Mucosa of stomach (tissue), 1 donor: ENCODE measurements around the gene CACNA2D4.
A peak's percentile ranks its signal among the peaks of the same experiment; 100 is the strongest.

Experiments used
- H3K27me3 ChIP-seq: one replicate; pipeline ENCODE4 v1.7.0; 2013; ENCODE audit warnings: mild to moderate bottlenecking, low read length; ENCODE audit not compliant: control insufficient read depth, insufficient read depth
- H3K36me3 ChIP-seq: one replicate; pipeline ENCODE4 v1.7.0; 2013; ENCODE audit warnings: low read length; ENCODE audit not compliant: control insufficient read depth, insufficient read depth
- H3K4me1 ChIP-seq: one replicate; pipeline ENCODE4 v1.7.0; 2013; ENCODE audit warnings: mild to moderate bottlenecking, low read length; ENCODE audit not compliant: control insufficient read depth, insufficient read depth
- H3K4me3 ChIP-seq: one replicate; pipeline ENCODE4 v1.7.0; 2013; ENCODE audit warnings: low read length
- H3K9ac ChIP-seq: one replicate; pipeline ENCODE4 v1.7.0; 2013; ENCODE audit warnings: mild to moderate bottlenecking, low read length, moderate library complexity
- H3K9me3 ChIP-seq: one replicate; pipeline ENCODE4 v1.7.0; 2013; ENCODE audit warnings: mild to moderate bottlenecking, low read length, moderate library complexity; ENCODE audit not compliant: control insufficient read depth
- donor health status: Pancreatic carcinoma.

CACNA2D4 gene

DNA sequence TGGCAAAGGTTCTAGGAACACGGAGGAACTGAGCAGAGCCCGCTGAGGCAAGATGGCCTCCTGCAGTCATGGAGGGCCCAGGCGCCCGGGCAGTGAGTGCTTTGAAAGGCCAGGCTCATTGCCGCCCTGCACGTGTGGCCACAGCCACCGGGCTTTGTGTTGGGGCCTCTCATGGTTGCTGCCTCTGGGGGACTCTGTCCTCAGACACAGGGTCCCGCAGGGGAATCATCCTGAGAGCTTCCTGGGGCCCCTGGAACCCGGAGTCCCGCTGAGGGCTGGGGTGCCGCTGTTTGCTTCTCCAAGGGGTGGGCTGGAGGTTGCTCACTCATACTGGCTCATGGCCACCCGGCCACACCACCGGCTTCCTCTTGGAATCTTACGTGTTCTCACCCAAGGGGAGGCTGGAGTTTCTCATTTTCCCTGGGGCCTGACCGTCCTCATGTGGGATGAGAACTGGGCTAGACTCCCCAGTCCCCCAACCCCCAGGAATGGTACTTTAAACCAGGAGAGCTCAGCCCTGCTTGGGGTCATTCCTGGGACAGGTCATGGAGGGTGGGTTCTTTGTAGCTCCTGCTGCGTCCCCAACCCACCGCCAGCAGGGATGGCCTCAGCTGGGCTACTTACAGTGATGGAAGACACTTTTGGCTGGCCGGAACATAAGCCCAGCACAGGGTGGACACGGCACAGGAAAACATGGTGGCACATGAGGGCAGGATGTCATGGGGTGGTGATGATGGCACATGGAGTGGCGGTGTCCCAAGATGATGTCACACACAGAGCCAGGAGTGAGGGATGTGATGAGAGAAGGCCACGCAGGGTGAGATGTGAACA, 119.2 kb downstream of the CACNA2D4 start:
- Histone ChIP-seq H3K36me3 (no peaks in the 10 kb centered on the region), H3K4me1 (peaks cover 7% of the 10 kb centered on the region), H3K27me3 (no peaks in the 10 kb centered on the region), H3K9me3 (no peaks in the 10 kb centered on the region), H3K4me3 (no peak overlapping the region), H3K9ac (no peak overlapping the region)

DNA sequence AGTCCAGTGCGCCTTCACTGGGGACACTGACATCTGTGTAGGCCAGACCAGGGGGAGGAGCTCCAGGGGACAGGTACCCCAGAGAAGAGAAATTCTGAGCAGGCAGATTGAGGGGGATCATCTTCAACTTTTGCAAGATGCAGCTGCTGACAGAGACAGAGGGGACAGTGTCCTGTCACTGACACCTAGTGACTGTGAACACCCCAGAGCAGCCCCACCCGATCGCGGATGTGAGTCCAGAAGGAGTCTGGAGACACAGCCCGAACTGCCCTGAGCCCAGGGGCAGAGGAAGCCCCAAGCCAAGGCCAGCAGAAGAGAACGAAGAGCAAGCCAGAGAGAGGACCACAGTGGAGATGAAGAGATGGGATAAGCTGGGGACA, 119.8 kb downstream of the CACNA2D4 start:
- H3K9ac ChIP-seq = no peak overlapping the region
- H3K9me3 ChIP-seq = no peaks in the 10 kb centered on the region
- peaks cover 7% of the 10 kb centered on the region for H3K4me1 ChIP-seq
- no peaks in the 10 kb centered on the region for H3K27me3 ChIP-seq
- H3K36me3 ChIP-seq = no peaks in the 10 kb centered on the region
- H3K4me3 ChIP-seq = no peak overlapping the region

DNA sequence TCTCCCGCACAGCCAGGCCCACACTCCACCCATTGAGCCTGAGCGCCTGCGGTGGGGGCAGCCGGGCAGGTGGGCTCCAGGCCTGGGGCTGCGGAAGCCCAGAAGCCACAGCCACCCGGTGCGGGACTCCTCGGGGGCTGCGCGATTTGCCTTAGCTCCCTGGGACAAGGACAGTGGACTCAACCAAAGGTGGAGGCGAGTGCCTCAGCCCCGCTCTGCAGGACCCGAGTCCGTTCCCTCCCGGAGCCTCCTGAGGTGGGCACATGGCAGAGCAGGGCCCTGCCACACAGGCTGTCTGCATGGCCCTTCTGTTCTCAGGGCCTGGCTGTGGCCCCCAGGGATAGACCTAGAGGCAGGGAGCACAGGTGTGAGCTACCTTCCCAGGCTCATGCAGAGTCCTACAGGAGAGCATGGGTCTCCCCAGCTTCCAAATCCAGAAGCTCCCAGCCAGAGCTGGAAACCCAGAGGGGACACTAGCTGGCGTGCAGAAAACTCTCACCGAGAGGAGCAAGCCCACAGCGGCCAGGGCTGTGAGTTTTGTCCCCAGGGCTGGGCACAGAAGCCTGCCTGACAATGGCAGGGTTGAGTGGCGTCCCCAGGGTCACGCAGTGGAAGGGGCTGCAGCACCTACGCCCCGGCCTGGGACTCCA, 120.3 kb downstream of the CACNA2D4 start:
- no peaks in the 10 kb centered on the region for H3K9me3 ChIP-seq

DNA sequence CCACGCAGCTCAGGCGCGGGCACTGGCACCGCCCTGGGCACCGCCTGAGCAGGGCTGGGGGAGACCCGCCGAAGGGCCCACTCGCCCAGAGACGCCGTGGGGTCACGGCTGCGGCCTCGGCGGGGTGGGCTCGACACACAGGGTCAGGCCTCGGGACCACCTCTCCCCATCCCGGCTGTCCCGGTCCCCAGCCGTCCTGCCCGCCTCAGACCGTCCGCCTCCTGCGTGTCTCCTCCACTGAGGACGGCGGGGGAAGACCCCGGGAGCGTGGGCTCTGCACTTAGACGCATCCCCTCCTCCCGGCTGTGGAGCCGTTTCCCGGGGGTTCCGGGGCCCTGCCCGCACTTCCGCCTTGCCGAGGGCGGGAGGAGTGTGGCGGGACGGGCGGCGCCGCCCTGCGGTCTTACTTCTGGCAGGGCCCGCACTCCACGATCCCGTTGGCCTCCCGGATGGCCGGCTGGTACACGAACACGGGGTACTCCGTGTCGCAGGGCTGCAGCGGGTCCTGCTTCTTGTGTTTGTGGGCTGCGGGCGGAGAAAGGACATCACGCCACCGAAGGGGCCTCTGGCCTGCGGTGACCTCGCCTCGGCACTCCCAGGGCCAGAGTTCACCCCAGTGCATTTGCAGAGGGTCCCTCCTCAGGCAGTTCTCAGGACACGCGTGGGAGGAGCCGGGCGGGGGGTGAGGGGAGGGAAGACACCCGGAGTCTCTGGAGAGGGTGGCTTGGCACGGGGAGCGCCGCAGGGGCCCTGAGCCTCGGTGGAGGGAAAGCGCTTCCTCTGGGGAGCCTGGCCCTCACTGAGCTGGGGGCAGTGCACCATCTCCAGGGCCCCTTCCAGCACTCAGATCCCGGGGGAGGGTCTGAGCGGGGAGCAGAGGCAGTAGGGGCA, 121.2 kb downstream of the CACNA2D4 start:
- Histone ChIP-seq H3K27me3 (no peaks in the 10 kb centered on the region), H3K36me3 (no peaks in the 10 kb centered on the region), H3K9me3 (no peaks in the 10 kb centered on the region), H3K9ac (peak overlapping the region; percentile 88), H3K4me3 (peak overlapping the region; percentile 82), H3K4me1 (peaks cover 7% of the 10 kb centered on the region)

More for the DNA sequence above, 120.3 kb downstream of the CACNA2D4 start:
- H3K4me3 ChIP-seq = no peak overlapping the region
- H3K4me1 ChIP-seq = peaks cover 7% of the 10 kb centered on the region
- no peaks in the 10 kb centered on the region for H3K36me3 ChIP-seq
- no peak overlapping the region for H3K9ac ChIP-seq
- H3K27me3 ChIP-seq = no peaks in the 10 kb centered on the region

- Histone ChIP-seq H3K4me3 (peak overlapping the region; percentile 82), H3K9ac (peak overlapping the region; percentile 88), H3K27me3 (no peaks in the 10 kb centered on the region), H3K9me3 (no peaks in the 10 kb centered on the region), H3K36me3 (no peaks in the 10 kb centered on the region), H3K4me1 (peaks cover 7% of the 10 kb centered on the region)
These were observed 121.9 kb downstream of the CACNA2D4 start for GRCh38 chr12:1796515-1797010.

DNA sequence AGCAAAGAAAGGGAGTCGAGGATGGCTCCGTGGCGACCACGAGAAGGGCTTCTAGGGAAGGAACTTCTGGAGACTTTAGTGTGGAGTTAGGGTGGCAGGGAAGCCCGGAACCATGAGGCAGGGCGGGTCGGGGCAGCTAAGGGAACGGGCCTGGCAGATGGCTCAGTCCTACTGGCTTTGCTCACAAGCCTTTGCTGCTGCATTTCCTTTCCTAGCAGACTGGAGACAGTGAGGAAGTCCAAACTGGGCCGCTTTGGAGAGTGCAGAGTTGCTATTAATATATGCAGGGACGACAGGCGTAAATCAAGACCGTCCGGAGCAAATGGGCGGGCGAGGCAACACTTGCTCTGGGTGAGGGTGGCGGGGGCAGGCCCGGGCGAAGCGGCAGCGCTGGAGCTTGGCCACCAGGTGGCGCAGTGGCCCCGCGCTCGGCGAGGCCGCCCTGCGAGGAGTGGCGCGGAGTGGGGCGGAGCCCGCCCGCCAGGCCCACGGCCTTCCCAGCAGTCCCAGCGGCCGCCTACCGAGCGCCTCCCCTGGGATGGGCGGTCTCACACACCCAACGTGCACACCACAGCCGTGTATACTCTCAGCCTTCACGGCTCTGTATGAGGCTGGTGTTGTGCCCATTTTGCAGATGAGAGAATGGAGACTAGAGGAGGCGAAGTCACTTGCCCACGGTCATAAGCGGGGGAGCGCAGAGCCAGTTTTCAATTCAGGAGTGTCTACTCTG, 122.5 kb downstream of the CACNA2D4 start:
- H3K4me3 ChIP-seq = peak overlapping the region; percentile 82
- peaks cover 7% of the 10 kb centered on the region for H3K4me1 ChIP-seq
- H3K27me3 ChIP-seq = no peaks in the 10 kb centered on the region
- no peaks in the 10 kb centered on the region for H3K9me3 ChIP-seq
- peak overlapping the region; percentile 88 for H3K9ac ChIP-seq
- no peaks in the 10 kb centered on the region for H3K36me3 ChIP-seq

DNA sequence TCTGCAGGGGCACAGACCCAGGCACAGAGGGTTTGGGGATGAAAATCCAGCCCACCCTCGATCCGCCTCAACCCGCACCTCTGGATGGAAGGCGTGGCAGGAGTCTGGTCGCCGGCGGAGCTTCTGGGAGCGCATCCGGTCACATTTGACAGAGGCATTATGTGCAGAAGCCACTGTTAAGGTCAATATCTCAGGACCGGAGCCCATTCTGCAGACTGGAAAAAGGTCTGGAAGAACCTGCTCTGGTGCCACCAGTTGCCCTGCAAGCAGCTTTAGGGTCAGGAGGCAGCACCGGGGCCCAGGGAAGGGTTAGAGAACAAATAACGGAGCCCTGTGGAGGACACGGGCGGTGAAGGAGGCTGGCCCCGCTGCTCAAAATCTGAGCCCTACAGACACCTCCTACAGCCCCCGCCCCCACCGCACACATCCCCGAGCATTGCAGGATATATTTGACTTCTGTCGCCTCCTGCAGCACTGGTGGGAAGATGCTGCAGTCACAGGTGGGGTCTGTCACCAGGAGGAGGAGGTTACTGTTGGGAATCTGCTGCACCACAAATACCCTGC, 123.1 kb downstream of the CACNA2D4 start:
- H3K9ac ChIP-seq = peak overlapping the region; percentile 24
- no peaks in the 10 kb centered on the region for H3K9me3 ChIP-seq
- no peak overlapping the region for H3K4me3 ChIP-seq
- no peaks in the 10 kb centered on the region for H3K36me3 ChIP-seq
- H3K27me3 ChIP-seq = no peaks in the 10 kb centered on the region
- peaks cover 7% of the 10 kb centered on the region for H3K4me1 ChIP-seq

- Histone ChIP-seq H3K27me3 (no peaks in the 10 kb centered on the region), H3K4me1 (peaks cover 7% of the 10 kb centered on the region), H3K4me3 (no peak overlapping the region), H3K9me3 (no peaks in the 10 kb centered on the region), H3K36me3 (no peaks in the 10 kb centered on the region), H3K9ac (no peak overlapping the region)
These were observed 123.9 kb downstream of the CACNA2D4 start for GRCh38 chr12:1794440-1795090.

DNA sequence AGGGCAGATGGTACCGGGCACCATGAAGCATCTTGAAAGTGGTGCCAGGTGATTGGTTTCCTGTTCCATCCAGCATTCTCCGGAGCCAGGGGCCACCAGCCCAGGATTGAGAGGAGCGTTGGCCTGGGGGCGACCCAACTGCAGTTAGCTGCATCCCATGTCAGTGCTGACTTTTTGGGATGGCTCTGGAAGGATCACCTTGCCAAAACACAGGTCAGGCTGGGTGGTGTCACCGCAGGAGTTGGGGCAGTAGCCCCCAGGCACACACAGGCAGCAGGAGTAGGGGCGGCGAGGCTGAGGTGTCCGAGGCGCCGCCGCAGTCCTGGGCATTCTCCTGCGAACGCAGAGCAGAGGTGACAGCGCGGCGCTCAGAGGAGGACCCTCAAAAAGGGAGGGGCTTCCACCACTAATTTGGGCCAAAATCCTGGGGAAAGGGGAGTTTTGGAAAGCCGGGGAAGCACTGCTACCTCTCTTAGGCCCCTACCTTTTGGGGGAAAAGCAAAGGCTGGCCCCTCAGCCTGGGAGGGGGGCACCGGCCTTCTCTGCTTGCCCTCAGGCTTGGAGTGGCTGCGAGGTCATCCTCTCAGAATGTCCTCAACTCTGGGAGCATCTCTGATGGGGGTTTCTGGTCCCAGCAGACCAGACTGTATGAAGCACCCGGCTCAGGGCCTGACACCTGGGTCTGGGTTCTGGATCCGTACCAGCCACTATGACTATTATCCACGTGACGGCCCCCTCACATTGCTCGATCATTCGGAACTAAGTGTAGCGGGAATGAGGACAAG, 124.8 kb downstream of the CACNA2D4 start:
- Histone ChIP-seq H3K4me1 (peaks cover 7% of the 10 kb centered on the region), H3K9ac (no peak overlapping the region), H3K9me3 (no peaks in the 10 kb centered on the region), H3K27me3 (no peaks in the 10 kb centered on the region), H3K36me3 (no peaks in the 10 kb centered on the region), H3K4me3 (no peak overlapping the region)

DNA sequence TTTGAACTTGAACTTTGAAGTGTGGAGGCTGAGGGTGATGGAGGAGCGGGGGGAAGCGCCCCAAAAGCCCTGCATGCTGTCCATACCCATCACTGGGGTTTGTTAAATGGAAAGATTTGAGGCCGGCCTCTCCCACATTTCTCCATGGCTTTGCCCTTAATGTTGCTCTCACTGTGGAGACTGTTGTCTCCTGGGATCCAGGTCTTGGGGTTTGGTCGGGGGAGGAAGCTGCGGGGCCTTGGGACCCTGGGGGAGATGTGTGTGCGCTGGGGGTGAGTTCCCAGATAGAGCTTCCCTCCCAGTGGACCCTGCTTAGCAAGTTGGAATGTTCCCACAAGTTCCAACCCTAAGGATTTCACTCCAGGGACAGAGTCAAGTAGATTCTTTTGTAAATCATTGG, 126.0 kb downstream of the CACNA2D4 start:
- H3K9me3 ChIP-seq = no peaks in the 10 kb centered on the region
- H3K36me3 ChIP-seq = no peaks in the 10 kb centered on the region
- peaks cover 7% of the 10 kb centered on the region for H3K4me1 ChIP-seq
- no peak overlapping the region for H3K9ac ChIP-seq
- H3K4me3 ChIP-seq = no peak overlapping the region
- no peaks in the 10 kb centered on the region for H3K27me3 ChIP-seq
